K562 (cell line): ENCODE data around the gene ACP6. TPM values are rescaled to one million over a fixed set of nuclear protein-coding genes. Genes with fewer than 3 reads are reported as not detected.

Source experiments
- ATAC-seq: fragments of 200-7000 bp; cut with Tn5 transposase; 3 replicates; pipeline ENCODE4 v1.9.1; 2020; ENCODE audit warnings: moderate library complexity
- BruUV-seq: library from RNA; stranded (reverse); fragments of 400-500 nt; replicated peaks from 2 replicates; lab custom pipeline; 2021; lab: Mats Ljungman, UMichigan
- CTCF ChIA-PET: fragments of 300-600 bp; formaldehyde crosslinking; extraction: SDS; loops from one replicate; lab custom pipeline; 2021; ENCODE audit warnings: low intra/inter-chr PET ratio; lab: Yijun Ruan, JAX
- POLR2A ChIA-PET: fragments of 300-600, 350-650 bp; sonication (Branson Sonifier 250); formaldehyde crosslinking; extraction: SDS; loops from one replicate; lab custom pipeline; 2021; ENCODE audit warnings: antibody characterized with exemption, inconsistent platforms; lab: Yijun Ruan, JAX
- DNase-seq, 4 experiments: peaks; one replicate each; pipeline versions ENCODE4 v3.0.0 to v3.0.0-alpha.2; 2011 to 2018; ENCODE audit warnings: low spot score in 3 of 4, mixed read lengths in 3 of 4; ENCODE audit errors: extremely low read depth in 1 of 4
- FAIRE-seq: peaks from 2 replicates; lab custom pipeline; 2011; peaks lifted over from hg19 to GRCh38; lab: Jason Lieb, UNC
- H2AFZ ChIP-seq: 2 replicates; pipeline ENCODE4 v1.6.0; 2011; ENCODE audit warnings: low read depth, low read length, control low read depth, inconsistent platforms
- H3K27ac ChIP-seq: fragments of 200-600 bp; 3 replicates; pipeline ENCODE4 v1.8.0; 2011; ENCODE audit warnings: low read depth, mild to moderate bottlenecking, control low read depth, inconsistent platforms, low read length, moderate library complexity, mixed read lengths; ENCODE audit errors: extremely low read depth
- H3K27me3 ChIP-seq, 2 experiments: fragments of 300-600 bp in 1 of 2; 2 replicates in 1 of 2; 3 replicates in 1 of 2; pipeline versions ENCODE4 v1.6.0 to v1.8.0; 2011; ENCODE audit warnings: inconsistent platforms in 2 of 2, low read length in 2 of 2, mild to moderate bottlenecking in 1 of 2, mixed read lengths in 1 of 2, moderate library complexity in 1 of 2; ENCODE audit not compliant: control insufficient read depth in 2 of 2, insufficient read depth in 2 of 2
- H3K36me3 ChIP-seq: fragments of 300-600 bp; 3 replicates; pipeline ENCODE4 v1.8.0; 2011; ENCODE audit warnings: mild to moderate bottlenecking, low read length, inconsistent platforms; ENCODE audit not compliant: control insufficient read depth, insufficient read depth
- H3K4me1 ChIP-seq, 2 experiments: fragments of 200-600 bp in 1 of 2; replicated peaks in 1 of 2; 2 replicates in 1 of 2; 3 replicates in 1 of 2; pipeline versions ENCODE4 v1.5.1 to v1.8.0; 2011; ENCODE audit warnings: inconsistent platforms in 2 of 2, low read length in 2 of 2, mild to moderate bottlenecking in 1 of 2, mixed read lengths in 1 of 2, moderate library complexity in 1 of 2; ENCODE audit not compliant: control insufficient read depth in 2 of 2, insufficient read depth in 2 of 2
- H3K4me2 ChIP-seq: 2 replicates; pipeline ENCODE4 v1.6.1; 2011; ENCODE audit warnings: low read length, control low read depth, inconsistent platforms, mixed read lengths; ENCODE audit not compliant: insufficient read depth
- H3K4me3 ChIP-seq: fragments of 200-600 bp; sonication (generic), shearing (Covaris generic); 2 replicates; pipeline ENCODE4 v1.5.1; 2016; ENCODE audit warnings: control low read depth, inconsistent platforms
- H3K79me2 ChIP-seq: fragments of 200-600 bp; 3 replicates; pipeline ENCODE4 v1.8.0; 2011; ENCODE audit warnings: low read length, inconsistent platforms; ENCODE audit not compliant: control insufficient read depth, insufficient read depth
- H3K9ac ChIP-seq, 2 experiments: 2 replicates each; pipeline versions ENCODE4 v1.6.0 to v1.6.1; 2011; ENCODE audit warnings: low read depth in 2 of 2, low read length in 2 of 2, control low read depth in 1 of 2, inconsistent platforms in 1 of 2, mild to moderate bottlenecking in 1 of 2, mixed read lengths in 1 of 2; ENCODE audit not compliant: insufficient read depth in 1 of 2
- H3K9me1 ChIP-seq: one replicate; pipeline ENCODE4 v1.6.0; 2011; ENCODE audit warnings: inconsistent platforms, mild to moderate bottlenecking, low read length, moderate library complexity; ENCODE audit not compliant: control insufficient read depth, insufficient read depth
- H3K9me3 ChIP-seq: replicated peaks from 2 replicates; pipeline ENCODE4 v1.5.1; 2011; ENCODE audit warnings: low read depth, low read length, inconsistent platforms; ENCODE audit not compliant: control insufficient read depth, insufficient read depth
- H4K20me1 ChIP-seq: replicated peaks from 2 replicates; pipeline ENCODE4 v1.6.1; 2011; ENCODE audit warnings: low read length, inconsistent platforms, mixed read lengths; ENCODE audit not compliant: control insufficient read depth, insufficient read depth
- CBX5 ChIP-seq: IDR thresholded peaks from 2 replicates; pipeline ENCODE4 v1.6.1; 2014; ENCODE audit warnings: low read depth, borderline replicate concordance
- FOXP1 ChIP-seq: sonication (generic); formaldehyde crosslinking; IDR thresholded peaks from 2 replicates; pipeline ENCODE4 v1.8.0; 2022; ENCODE audit warnings: mild to moderate bottlenecking, missing genetic modification reagents
- HEY1 ChIP-seq: fragments of 250-450 bp; sonication (Bioruptor Pico); IDR thresholded peaks from 2 replicates; pipeline ENCODE4 v1.5.0; 2020; ENCODE audit warnings: mild to moderate bottlenecking, moderate library complexity, borderline replicate concordance
- KDM4B ChIP-seq, 2 experiments: fragments of 450-650 bp in 1 of 2; sonication (generic) in 1 of 2; IDR thresholded peaks; 2 replicates each; pipeline ENCODE4 v1.6.1; 2016 to 2017; ENCODE audit warnings: borderline replicate concordance in 2 of 2, antibody characterized with exemption in 1 of 2, low read depth in 1 of 2, mild to moderate bottlenecking in 1 of 2
- MCM5 ChIP-seq: fragments of 450-650 bp; IDR thresholded peaks from 2 replicates; pipeline ENCODE4 v1.6.1; 2016; ENCODE audit warnings: low read depth
- MEIS2 ChIP-seq: fragments of 450-650 bp; IDR thresholded peaks from 2 replicates; pipeline ENCODE4 v1.6.1; 2014; ENCODE audit warnings: mild to moderate bottlenecking; ENCODE audit not compliant: partially characterized antibody
- MTA1 ChIP-seq: fragments of 450-650 bp; IDR thresholded peaks from 2 replicates; pipeline ENCODE4 v1.6.1; 2017; ENCODE audit warnings: borderline replicate concordance
- NUFIP1 ChIP-seq: fragments of 450-650 bp; IDR thresholded peaks from 2 replicates; pipeline ENCODE4 v1.6.1; 2018; ENCODE audit not compliant: partially characterized antibody
- POLR3G ChIP-seq: IDR thresholded peaks from 2 replicates; pipeline ENCODE4 v1.6.1; 2011; ENCODE audit not compliant: insufficient read length, insufficient replicate concordance; ENCODE audit errors: extremely low read depth
- SIN3A ChIP-seq, 2 experiments: fragments of 150-350 bp in 1 of 2; IDR thresholded peaks; 2 replicates each; pipeline ENCODE4 v1.6.1; 2011 to 2016; ENCODE audit warnings: borderline replicate concordance in 2 of 2, low read depth in 2 of 2, low read length in 2 of 2, mild to moderate bottlenecking in 2 of 2, moderate library complexity in 2 of 2; ENCODE audit not compliant: control insufficient read depth in 1 of 2
- SMAD3 ChIP-seq: fragments of 450-650 bp; formaldehyde crosslinking; conservative IDR thresholded peaks from 2 replicates; pipeline ENCODE4 v1.4.0; 2020; ENCODE audit warnings: mild to moderate bottlenecking
- SMARCA4 ChIP-seq: fragments of 450-650 bp; IDR thresholded peaks from 2 replicates; pipeline ENCODE4 v1.6.1; 2016
- TAF7 ChIP-seq: fragments of 450-650 bp; IDR thresholded peaks from 2 replicates; pipeline ENCODE4 v1.6.1; 2016; ENCODE audit warnings: missing genetic modification characterization, missing compliant biosample characterization
- TEAD2 ChIP-seq: fragments of 450-650 bp; IDR thresholded peaks from 2 replicates; pipeline ENCODE4 v1.6.1; 2016; ENCODE audit warnings: missing genetic modification characterization, control low read depth, missing compliant biosample characterization
- YBX1 ChIP-seq: fragments of 450-650 bp; IDR thresholded peaks from 2 replicates; pipeline ENCODE4 v1.7.1; 2016; ENCODE audit warnings: mild to moderate bottlenecking
- ZBTB33 ChIP-seq: sonication (generic); formaldehyde crosslinking; IDR thresholded peaks from 2 replicates; pipeline ENCODE4 v1.8.1; 2023; ENCODE audit warnings: mild to moderate bottlenecking, missing genetic modification reagents
- ZNF436 ChIP-seq: fragments of 250-450, 450-650 bp; sonication (Bioruptor Pico); formaldehyde crosslinking; IDR thresholded peaks from 2 replicates; pipeline ENCODE4 v1.7.0; 2020; ENCODE audit warnings: mild to moderate bottlenecking
- ZSCAN29 ChIP-seq: fragments of 450-650 bp; IDR thresholded peaks from 2 replicates; pipeline ENCODE4 v1.6.1; 2017
- WGBS: fragments of 100-300 bp; shearing (Covaris generic); methylation state at CpG from one replicate; pipeline ENCODE4 v1.1.6; 2016; ENCODE audit warnings: low coverage, mixed read lengths; ENCODE audit not compliant: insufficient coverage; ENCODE audit errors: missing lambda C conversion rate; 5-methylcytosine and 5-hydroxymethylcytosine counted together
- in situ Hi-C: fragments of 300-500 bp; cut with MboI; formaldehyde crosslinking; loops from 4 replicates; pipeline ENCODE4 v1.15.0; 2018; ENCODE audit warnings: inconsistent platforms, mixed read lengths
- intact Hi-C: fragments of 100-400 bp; cut with micrococcal nuclease; formaldehyde crosslinking; loops from 2 replicates; pipeline ENCODE4 v1.14.2; 2022
- polyA plus RNA-seq, 8 experiments: library from polyadenylated mRNA; depleted of rRNA in 4 of 8; stranded (reverse) in 5 of 8; unstranded in 3 of 8; fragments of >200 nt; fragmentation: Nextera tagmentation in 2 of 8; fragmentation: Illumina TruSeq in 1 of 8; extraction: Ambion mirVana in 2 of 8; extraction: Trizol in 1 of 8; gene quantifications; 2 replicates each; pipeline versions ENCODE4 v1.2.1 to v1.2.3, GENCODE V29; 2011 to 2014; ENCODE audit warnings: inconsistent platforms in 1 of 8, missing spikeins in 1 of 8
- total RNA-seq, 7 experiments: library from RNA; depleted of rRNA in 6 of 7; stranded (reverse); fragments of >200 nt in 6 of 7; fragmentation: Illumina TruSeq in 2 of 7; extraction: Trizol in 2 of 7; gene quantifications; 2 replicates each; pipeline versions ENCODE4 v1.2.1 to v1.2.3, GENCODE V29; 2011 to 2021; ENCODE audit warnings: low replicate concordance in 1 of 7

The ACP6 gene
- total and polyA plus RNA-seq, 9 of the 15 experiments (the other 6 are each of a cell fraction or from before 2014, with no cell fraction given), result 0.05 to 1.4 (median 0.49) TPM

- ATAC-seq, result no peak
- H2AFZ ChIP-seq, result no peak overlapping the region
- H3K4me1 ChIP-seq, result peaks cover 0 to 2% of the 10 kb centered on the region in 2 experiments; a peak in 1 of 5 replicates
- intact Hi-C loops, result no loop called here
- TF ChIP-seq SMARCA4 (no peak), MEIS2 (no peak), NUFIP1 (no peak), YBX1 (no peak), ZNF436 (CRISPR knock-in tag) (no peak), FOXP1 (CRISPR knock-in tag) (no peak), SMAD3 (CRISPR knock-in tag) (no peak), HEY1 (CRISPR knock-in tag) (no peak), MTA1 (no peak), SIN3A (IDR thresholded peaks at IDR 0.05; ENCODE audit: borderline replicate concordance in 2 of 2, control insufficient read depth in 1 of 2, low read depth in 2 of 2, low read length in 2 of 2) (no peak), TAF7 (tag) (no peak), POLR3G (no peak), TEAD2 (tag) (no peak), CBX5 (no peak), ZSCAN29 (no peak), KDM4B (IDR thresholded peaks at IDR 0.05; ENCODE audit: borderline replicate concordance in 2 of 2, low read depth in 1 of 2) (no peak), MCM5 (no peak), ZBTB33 (no peak)
- TF ChIP-seq, all 486 proteins: peak for 0
- BruUV-seq, result no TSS peak
- DNase-seq (no peak), FAIRE-seq (no peak)
- H3K4me2 ChIP-seq, result no peak overlapping the region
- no peak overlapping the region for H3K4me3 ChIP-seq
- ChIA-PET CTCF (no interaction called here), POLR2A (no interaction called here)
- H3K9me1 ChIP-seq, result no peaks in the 10 kb centered on the region
- H3K79me2 ChIP-seq, result no peaks in the 10 kb centered on the region
- no peaks in the 10 kb centered on the region for H3K9me3 ChIP-seq
- no peaks in the 10 kb centered on the region for H4K20me1 ChIP-seq
- H3K27ac ChIP-seq, result no peak overlapping the region
- H3K27me3 ChIP-seq, result peaks cover 2 to 17% of the 10 kb centered on the region in 2 experiments; a peak in 4 of 5 replicates
- H3K36me3 ChIP-seq, result no peaks in the 10 kb centered on the region
- no peak overlapping the region for H3K9ac ChIP-seq
- WGBS, result 0% methylated on average over 1 of the region's 1 CpG
- in situ Hi-C loops, result loop anchor here (5.0 to 10.0 kb wide), 2 partner anchors 257 to 341 kb away; no protein-coding TSS in a partner anchor
Measured at GRCh38 chr1:147635342-147635741, 35.0 kb downstream of the ACP6 start.
